K562 (cell line): ENCODE measurements around the gene CLCA1. TPM values are rescaled to one million over a fixed set of nuclear protein-coding genes. Genes with fewer than 3 reads are reported as not detected.

Experiments used
- ATF4 ChIP-seq: fragments of 450-650 bp; formaldehyde crosslinking; IDR thresholded peaks from 2 replicates; pipeline ENCODE4 v1.4.0; 2022; ENCODE audit warnings: mild to moderate bottlenecking, moderate library complexity
- BMI1 ChIP-seq: fragments of 150-350 bp; IDR thresholded peaks from 2 replicates; pipeline ENCODE4 v1.6.1; 2014; ENCODE audit warnings: low read length
- CBX1 ChIP-seq: sonication (generic); IDR thresholded peaks from 2 replicates; pipeline ENCODE4 v1.6.1; 2016; ENCODE audit warnings: antibody characterized with exemption, low read depth, mild to moderate bottlenecking
- CCNT2 ChIP-seq: IDR thresholded peaks from 2 replicates; pipeline ENCODE4 v1.6.1; 2011; ENCODE audit warnings: borderline replicate concordance, low read depth, mild to moderate bottlenecking, moderate library complexity, mixed read lengths, low read length; ENCODE audit not compliant: insufficient read length; ENCODE audit errors: extremely low read depth
- NBN ChIP-seq: fragments of 450-650 bp; IDR thresholded peaks from 2 replicates; pipeline ENCODE4 v1.6.1; 2016; ENCODE audit warnings: low read depth, mild to moderate bottlenecking
- PATZ1 ChIP-seq: fragments of 250-450 bp; sonication (Bioruptor Pico); IDR thresholded peaks from 2 replicates; pipeline ENCODE4 v1.5.0; 2020; ENCODE audit warnings: mild to moderate bottlenecking, borderline replicate concordance
- SFPQ ChIP-seq: fragments of 200-400 bp; formaldehyde crosslinking; IDR thresholded peaks from 2 replicates; pipeline ENCODE4 v1.6.1; 2017; ENCODE audit warnings: mild to moderate bottlenecking, low read depth, low read length, moderate library complexity
- SIN3A ChIP-seq, 2 experiments: fragments of 150-350 bp in 1 of 2; IDR thresholded peaks; 2 replicates each; pipeline ENCODE4 v1.6.1; 2011 to 2016; ENCODE audit warnings: borderline replicate concordance in 2 of 2, low read depth in 2 of 2, low read length in 2 of 2, mild to moderate bottlenecking in 2 of 2, moderate library complexity in 2 of 2; ENCODE audit not compliant: control insufficient read depth in 1 of 2
- SNRNP70 ChIP-seq: fragments of 200-400 bp; formaldehyde crosslinking; optimal IDR thresholded peaks from 2 replicates; pipeline ENCODE3; 2017; ENCODE audit warnings: low read depth, low read length
- TEAD4 ChIP-seq, 2 experiments: sonication (generic) in 1 of 2; formaldehyde crosslinking in 1 of 2; IDR thresholded peaks; 2 replicates each; pipeline versions ENCODE4 v1.6.1 to v1.8.0; 2012 to 2022; ENCODE audit warnings: borderline replicate concordance in 1 of 2, inconsistent platforms in 1 of 2, low read length in 1 of 2, mild to moderate bottlenecking in 1 of 2, missing genetic modification reagents in 1 of 2
- ZNF644 ChIP-seq: fragments of 200-800 bp; sonication (Bioruptor generic); IDR thresholded peaks from 2 replicates; pipeline ENCODE4 v1.6.1; 2016; ENCODE audit warnings: low read depth, missing genetic modification characterization, missing compliant biosample characterization
- ZSCAN29 ChIP-seq: fragments of 450-650 bp; IDR thresholded peaks from 2 replicates; pipeline ENCODE4 v1.6.1; 2017
- polyA plus RNA-seq, 8 experiments: library from polyadenylated mRNA; depleted of rRNA in 4 of 8; stranded (reverse) in 5 of 8; unstranded in 3 of 8; fragments of >200 nt; fragmentation: Nextera tagmentation in 2 of 8; fragmentation: Illumina TruSeq in 1 of 8; extraction: Ambion mirVana in 2 of 8; extraction: Trizol in 1 of 8; gene quantifications; 2 replicates each; pipeline versions ENCODE4 v1.2.1 to v1.2.3, GENCODE V29; 2011 to 2014; ENCODE audit warnings: inconsistent platforms in 1 of 8, missing spikeins in 1 of 8
- total RNA-seq, 7 experiments: library from RNA; depleted of rRNA in 6 of 7; stranded (reverse); fragments of >200 nt in 6 of 7; fragmentation: Illumina TruSeq in 2 of 7; extraction: Trizol in 2 of 7; gene quantifications; 2 replicates each; pipeline versions ENCODE4 v1.2.1 to v1.2.3, GENCODE V29; 2011 to 2021; ENCODE audit warnings: low replicate concordance in 1 of 7
- TF ChIP-seq, protein P1 (sequence below): fragments of 450-650 bp; formaldehyde crosslinking; IDR thresholded peaks from 2 replicates; pipeline ENCODE4 v1.4.0; 2020; ENCODE audit warnings: mild to moderate bottlenecking, moderate library complexity
- TF ChIP-seq, protein P2 (sequence below): fragments of 200-800 bp; sonication (Bioruptor generic); IDR thresholded peaks from 2 replicates; pipeline ENCODE4 v1.6.1; 2016; ENCODE audit warnings: missing genetic modification characterization, missing compliant biosample characterization

The CLCA1 gene
- total and polyA plus RNA-seq, 9 of the 15 experiments (the other 6 are each of a cell fraction or from before 2014, with no cell fraction given), result 0.03 to 0.08 (median 0.04) TPM; not detected in 6

GRCh38 chr1:86435327-86435726 lies 33.4 kb upstream of the CLCA1 start (continued):
- TF ChIP-seq CBX1 (no peak), CCNT2 (peak; percentile 56), ATF4 (CRISPR knock-in tag) (0 out of 2 replicates have a peak, but pooled peaks have one; percentile 12), SFPQ (no peak), ZSCAN29 (no peak), NBN (no peak), PATZ1 (CRISPR knock-in tag) (no peak), ZNF644 (tag) (no peak), BMI1 (no peak), SNRNP70 (no peak), SIN3A (IDR thresholded peaks at IDR 0.05; ENCODE audit: borderline replicate concordance in 2 of 2, control insufficient read depth in 1 of 2, low read depth in 2 of 2, low read length in 2 of 2) (no peak), TEAD4 (IDR thresholded peaks at IDR 0.05; ENCODE audit: low read length) (peak; percentile 85; the same call in 1 of the 2 replicates), TEAD4 (CRISPR knock-in tag; IDR thresholded peaks at IDR 0.05; ENCODE audit: borderline replicate concordance) (no peak)
- TF ChIP-seq, protein P1, sequence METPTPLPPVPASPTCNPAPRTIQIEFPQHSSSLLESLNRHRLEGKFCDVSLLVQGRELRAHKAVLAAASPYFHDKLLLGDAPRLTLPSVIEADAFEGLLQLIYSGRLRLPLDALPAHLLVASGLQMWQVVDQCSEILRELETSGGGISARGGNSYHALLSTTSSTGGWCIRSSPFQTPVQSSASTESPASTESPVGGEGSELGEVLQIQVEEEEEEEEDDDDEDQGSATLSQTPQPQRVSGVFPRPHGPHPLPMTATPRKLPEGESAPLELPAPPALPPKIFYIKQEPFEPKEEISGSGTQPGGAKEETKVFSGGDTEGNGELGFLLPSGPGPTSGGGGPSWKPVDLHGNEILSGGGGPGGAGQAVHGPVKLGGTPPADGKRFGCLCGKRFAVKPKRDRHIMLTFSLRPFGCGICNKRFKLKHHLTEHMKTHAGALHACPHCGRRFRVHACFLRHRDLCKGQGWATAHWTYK, result no peak
- TF ChIP-seq, protein P2, sequence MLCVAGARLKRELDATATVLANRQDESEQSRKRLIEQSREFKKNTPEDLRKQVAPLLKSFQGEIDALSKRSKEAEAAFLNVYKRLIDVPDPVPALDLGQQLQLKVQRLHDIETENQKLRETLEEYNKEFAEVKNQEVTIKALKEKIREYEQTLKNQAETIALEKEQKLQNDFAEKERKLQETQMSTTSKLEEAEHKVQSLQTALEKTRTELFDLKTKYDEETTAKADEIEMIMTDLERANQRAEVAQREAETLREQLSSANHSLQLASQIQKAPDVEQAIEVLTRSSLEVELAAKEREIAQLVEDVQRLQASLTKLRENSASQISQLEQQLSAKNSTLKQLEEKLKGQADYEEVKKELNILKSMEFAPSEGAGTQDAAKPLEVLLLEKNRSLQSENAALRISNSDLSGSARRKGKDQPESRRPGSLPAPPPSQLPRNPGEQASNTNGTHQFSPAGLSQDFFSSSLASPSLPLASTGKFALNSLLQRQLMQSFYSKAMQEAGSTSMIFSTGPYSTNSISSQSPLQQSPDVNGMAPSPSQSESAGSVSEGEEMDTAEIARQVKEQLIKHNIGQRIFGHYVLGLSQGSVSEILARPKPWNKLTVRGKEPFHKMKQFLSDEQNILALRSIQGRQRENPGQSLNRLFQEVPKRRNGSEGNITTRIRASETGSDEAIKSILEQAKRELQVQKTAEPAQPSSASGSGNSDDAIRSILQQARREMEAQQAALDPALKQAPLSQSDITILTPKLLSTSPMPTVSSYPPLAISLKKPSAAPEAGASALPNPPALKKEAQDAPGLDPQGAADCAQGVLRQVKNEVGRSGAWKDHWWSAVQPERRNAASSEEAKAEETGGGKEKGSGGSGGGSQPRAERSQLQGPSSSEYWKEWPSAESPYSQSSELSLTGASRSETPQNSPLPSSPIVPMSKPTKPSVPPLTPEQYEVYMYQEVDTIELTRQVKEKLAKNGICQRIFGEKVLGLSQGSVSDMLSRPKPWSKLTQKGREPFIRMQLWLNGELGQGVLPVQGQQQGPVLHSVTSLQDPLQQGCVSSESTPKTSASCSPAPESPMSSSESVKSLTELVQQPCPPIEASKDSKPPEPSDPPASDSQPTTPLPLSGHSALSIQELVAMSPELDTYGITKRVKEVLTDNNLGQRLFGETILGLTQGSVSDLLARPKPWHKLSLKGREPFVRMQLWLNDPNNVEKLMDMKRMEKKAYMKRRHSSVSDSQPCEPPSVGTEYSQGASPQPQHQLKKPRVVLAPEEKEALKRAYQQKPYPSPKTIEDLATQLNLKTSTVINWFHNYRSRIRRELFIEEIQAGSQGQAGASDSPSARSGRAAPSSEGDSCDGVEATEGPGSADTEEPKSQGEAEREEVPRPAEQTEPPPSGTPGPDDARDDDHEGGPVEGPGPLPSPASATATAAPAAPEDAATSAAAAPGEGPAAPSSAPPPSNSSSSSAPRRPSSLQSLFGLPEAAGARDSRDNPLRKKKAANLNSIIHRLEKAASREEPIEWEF (CRISPR knock-in tag), result no peak
